Activated CD4-positive, alpha-beta T cell treated with anti-CD3 and anti-CD28 coated beads, Interleukin-2, amount 50 U/mL, for 4 hours (primary cell): ENCODE data around the gene ZBTB17.
A peak's percentile ranks its signal among the peaks of the same experiment; 100 is the strongest.
"Not testable (repeated sequence)": the region's sequence is repeated elsewhere in the genome, so short reads cannot be mapped to it uniquely, and the experiment has no call there.

Experiments
- DNase-seq, 2 experiments: peaks; one replicate each; pipeline ENCODE4 v3.0.0-alpha.2; 2020

ZBTB17 gene

GRCh38 chr1:15934211-15935055 lies 41.5 kb downstream of the ZBTB17 start:
- DNase-seq = no peak

DNA sequence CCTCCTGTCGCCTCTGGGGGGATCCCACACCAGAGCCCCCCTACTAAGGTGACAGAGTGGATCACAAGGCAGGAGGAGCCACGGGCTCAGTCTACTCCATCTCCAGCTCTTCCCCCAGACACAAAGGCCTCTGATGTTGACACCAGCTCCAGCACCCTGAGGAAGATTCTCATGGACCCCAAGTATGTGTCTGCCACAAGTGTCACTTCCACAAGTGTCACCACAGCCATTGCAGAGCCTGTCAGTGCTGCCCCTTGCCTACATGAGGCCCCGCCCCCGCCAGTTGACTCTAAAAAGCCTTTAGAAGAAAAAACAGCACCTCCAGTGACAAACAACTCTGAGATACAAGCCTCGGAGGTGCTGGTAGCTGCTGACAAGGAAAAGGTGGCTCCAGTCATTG lies 42.2 kb downstream of the ZBTB17 start:
- DNase-seq = no peak

DNA sequence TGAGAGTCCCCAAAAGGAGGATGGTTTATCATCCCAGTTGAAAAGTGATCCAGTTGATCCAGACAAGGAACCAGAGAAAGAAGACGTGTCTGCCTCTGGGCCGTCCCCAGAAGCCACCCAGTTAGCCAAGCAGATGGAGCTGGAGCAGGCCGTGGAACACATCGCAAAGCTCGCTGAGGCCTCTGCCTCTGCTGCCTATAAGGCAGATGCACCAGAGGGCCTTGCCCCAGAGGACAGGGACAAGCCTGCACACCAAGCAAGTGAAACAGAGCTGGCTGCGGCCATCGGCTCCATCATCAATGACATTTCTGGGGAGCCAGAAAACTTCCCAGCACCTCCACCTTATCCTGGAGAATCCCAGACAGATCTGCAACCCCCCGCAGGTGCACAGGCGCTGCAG lies 43.3 kb downstream of the ZBTB17 start:
- no peak for DNase-seq

DNA sequence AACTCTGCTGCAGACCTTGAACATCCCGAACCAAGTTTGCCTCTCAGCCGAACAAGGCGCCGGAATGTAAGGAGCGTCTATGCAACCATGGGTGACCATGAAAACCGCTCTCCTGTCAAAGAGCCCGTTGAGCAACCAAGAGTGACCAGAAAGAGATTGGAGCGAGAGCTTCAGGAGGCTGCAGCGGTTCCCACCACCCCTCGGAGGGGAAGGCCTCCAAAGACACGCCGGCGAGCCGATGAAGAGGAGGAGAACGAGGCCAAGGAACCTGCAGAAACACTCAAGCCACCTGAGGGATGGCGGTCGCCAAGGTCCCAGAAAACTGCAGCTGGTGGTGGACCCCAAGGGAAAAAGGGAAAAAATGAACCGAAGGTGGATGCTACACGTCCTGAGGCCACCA lies 44.0 kb downstream of the ZBTB17 start:
- DNase-seq = no peak

- no peak for DNase-seq
These were observed 44.5 kb downstream of the ZBTB17 start for GRCh38 chr1:15931401-15931800.

GRCh38 chr1:15928971-15929965 lies 46.6 kb downstream of the ZBTB17 start:
- no peak for DNase-seq

DNA sequence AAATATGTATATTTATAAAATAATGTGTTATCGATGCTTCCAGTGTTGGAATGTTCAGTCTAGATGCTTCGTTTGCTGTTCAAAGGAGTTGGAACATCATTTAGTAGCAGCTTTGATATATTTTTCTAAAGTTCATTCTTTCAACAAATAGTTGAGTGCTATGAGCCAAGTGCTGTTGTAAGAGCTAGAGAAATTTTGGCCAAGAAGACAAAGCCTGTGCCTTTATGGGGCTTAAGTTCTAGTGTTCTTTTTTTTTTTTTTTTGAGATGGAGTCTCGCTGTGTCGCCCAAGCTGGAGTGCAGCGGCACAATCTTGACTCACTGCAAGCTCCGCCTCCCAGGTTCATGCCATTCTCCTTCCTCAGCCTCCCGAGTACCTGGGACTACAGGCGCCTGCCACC lies 49.5 kb downstream of the ZBTB17 start:
- DNase-seq = not testable (repeated sequence)

GRCh38 chr1:15923241-15923640 lies 52.7 kb downstream of the ZBTB17 start:
- DNase-seq = no peak

DNA sequence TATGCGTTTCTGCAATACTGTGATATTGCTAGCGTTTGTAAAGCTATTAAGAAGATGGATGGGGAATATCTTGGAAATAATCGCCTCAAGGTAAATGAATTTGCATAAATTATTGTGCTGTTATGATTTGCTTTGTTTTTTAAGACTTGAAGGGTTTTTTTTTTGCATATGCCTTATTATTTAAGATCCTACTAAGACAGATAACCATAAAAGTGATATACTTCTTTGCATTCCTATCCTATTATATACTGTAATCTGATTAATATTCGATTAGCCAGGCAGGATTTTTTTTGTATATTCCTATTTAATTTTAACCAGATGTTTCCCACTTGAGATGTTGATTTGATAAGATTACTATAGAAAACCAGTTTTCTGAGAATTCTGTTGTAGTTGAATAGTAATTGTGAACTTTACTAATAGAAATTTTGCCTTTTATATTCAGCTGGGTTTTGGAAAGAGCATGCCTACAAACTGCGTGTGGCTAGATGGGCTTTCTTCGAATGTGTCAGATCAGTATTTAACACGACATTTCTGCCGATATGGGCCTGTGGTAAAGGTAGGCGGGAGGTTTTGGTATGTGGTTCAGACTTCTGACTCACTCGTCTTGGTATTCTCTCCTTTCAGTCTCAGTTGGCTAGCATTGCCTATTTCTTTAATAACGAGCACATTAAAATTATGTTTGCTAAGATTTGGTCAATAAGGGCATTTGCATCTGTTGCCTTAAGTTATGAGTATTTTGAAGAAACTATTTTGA lies 56.8 kb downstream of the ZBTB17 start:
- DNase-seq = peak; percentile 56 to 62

DNA sequence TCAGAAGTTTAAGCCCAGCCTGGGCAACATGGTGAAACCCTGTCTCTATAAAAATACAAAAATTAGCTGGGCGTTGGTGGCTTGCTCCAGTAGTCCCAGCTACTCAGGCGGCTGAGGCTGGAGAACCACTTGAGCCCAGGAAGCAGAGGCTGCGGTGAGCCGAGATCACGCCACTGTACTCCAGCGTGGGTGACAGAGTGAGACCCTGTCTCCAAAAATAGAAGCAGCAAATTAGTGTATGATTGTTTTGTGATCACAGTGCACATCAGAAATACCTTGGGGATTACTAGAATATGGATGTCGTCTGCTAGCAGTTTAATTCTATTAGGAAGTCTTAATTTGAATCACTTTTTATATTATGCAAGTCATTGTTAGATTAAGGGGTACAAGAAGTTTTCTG lies 59.0 kb downstream of the ZBTB17 start:
- no peak for DNase-seq

DNA sequence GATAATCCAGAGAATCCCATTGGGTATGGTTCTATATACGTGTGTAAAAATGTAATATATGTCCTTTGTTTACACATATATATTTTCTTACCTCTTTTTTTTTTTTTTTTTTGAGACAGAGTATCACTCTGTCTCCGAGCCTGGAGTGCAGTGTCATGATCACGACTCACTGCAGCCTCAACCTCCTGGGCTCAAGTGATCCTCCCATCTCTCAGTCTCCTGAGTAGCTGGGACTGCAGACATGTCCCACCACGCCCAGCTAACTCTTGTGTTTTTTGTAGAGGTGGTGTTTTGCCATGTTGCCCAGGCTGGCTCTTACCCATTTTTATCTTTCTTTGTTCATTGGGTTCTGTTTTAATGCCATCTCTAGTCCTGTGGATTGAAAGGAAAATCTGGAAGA lies 59.5 kb downstream of the ZBTB17 start:
- DNase-seq = no peak

- DNase-seq = no peak
These were observed 59.9 kb downstream of the ZBTB17 start for GRCh38 chr1:15915991-15916390.

DNA sequence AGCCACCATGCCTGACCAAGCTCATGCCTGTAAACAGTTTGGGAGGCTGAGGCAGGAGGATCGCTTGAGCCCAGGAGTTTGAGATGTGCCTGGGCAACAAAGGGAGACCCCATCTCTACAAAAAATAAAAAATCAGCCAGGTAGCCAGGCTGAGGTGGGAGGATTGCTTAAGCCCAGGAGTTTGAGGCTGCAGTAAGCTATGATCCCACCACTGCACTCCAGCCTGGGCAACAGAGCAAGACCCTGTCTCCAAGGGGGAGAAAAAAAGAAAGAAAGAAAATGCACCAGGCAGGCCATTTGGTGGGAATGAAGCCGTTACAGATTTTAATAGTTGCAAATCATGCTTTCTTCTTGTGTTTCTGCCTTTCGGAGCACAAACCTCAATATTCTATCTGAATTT lies 62.3 kb downstream of the ZBTB17 start:
- not testable (repeated sequence) for DNase-seq

GRCh38 chr1:15911927-15912326 lies 64.0 kb downstream of the ZBTB17 start:
- DNase-seq = no peak

GRCh38 chr1:15911141-15911540 lies 64.8 kb downstream of the ZBTB17 start:
- DNase-seq = no peak

DNA sequence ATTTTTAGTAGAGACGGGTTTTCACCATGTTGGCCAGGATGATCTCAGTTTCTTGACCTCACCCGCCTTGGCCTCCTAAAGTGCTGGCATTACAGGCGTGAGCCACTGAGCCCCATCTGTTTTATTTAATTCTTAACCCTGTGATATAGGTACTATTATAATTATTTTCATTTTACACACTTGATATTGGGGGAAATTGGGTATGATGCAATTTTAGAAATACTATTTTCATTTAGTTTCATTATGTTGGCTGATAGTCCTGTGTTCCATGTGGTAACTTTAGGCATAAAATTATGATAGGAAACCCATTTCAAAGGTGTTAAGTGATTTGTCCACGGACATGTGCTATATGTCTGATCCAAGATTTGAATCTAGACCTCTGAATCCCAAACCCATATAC lies 67.3 kb downstream of the ZBTB17 start:
- DNase-seq = no peak

GRCh38 chr1:15902882-15903281 lies 73.0 kb downstream of the ZBTB17 start:
- no peak for DNase-seq

- DNase-seq = no peak
These were observed 75.1 kb downstream of the ZBTB17 start for GRCh38 chr1:15900662-15901279.

- no peak for DNase-seq
These were observed 76.6 kb downstream of the ZBTB17 start for GRCh38 chr1:15899266-15899665.

DNA sequence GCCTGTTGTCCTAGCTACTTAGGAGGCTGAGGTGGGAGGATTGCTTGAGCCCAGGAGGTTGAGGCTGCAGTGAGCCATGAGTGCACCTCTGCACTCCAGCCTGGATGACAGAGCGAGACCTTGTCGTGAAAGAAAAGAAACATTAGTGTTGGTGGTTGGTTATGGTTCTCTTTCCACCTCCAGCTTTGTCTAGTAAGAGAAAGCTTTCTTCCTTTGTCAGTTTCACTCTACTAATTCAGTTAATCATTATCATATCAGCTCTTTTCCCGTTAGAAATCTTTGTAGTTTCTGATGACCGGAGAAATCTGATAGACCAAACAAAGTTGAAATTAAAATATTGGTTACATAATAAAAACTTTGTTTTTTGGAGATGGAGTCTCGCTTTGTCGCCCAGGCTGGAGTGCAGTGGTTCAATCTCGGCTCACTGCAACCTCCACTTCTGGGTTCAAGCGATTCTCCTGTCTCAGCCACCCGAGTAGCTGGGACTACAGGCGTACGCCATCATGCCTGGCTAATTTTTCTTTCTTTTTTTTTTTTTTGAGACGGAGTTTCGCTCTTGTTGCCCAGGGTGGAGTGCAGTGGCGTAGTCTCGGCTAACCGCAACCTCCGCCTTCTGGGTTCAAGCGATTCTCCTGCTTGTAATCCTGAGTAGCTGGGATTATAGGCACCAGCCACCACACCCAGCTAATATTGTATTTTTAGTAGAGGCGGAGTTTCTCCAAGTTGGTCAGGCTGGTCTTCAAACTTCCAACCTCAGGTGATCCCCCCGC lies 78.9 kb downstream of the ZBTB17 start:
- not testable (repeated sequence) for DNase-seq

DNA sequence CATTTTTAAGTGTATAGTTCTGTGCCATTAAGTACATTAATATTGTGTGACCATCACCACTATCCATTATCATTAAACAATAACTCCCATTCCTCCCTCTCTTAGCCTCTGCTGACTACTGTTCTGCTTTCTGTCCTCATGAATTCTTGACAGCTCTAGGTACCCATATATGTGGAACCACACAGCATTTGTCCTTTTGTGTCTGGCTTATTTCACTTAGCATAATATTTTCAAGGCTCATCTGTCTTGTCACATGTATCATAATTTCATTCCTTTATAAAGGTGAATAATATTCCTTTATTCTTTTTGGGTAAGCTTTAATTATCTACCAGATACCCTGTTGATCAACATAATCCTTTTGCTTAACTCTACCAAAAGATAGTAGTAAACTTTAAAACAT lies 80.7 kb downstream of the ZBTB17 start:
- no peak for DNase-seq
